Eye (tissue), 1 donor: Measurements from ENCODE around the gene ENDOD1.

Source experiments
- DNase-seq: peaks from one replicate; pipeline ENCODE4 v3.0.0-alpha.2; 2015

The ENDOD1 gene

GRCh38 chr11:95144313-95145235, 54.9 kb downstream of the ENDOD1 start:
- DNase-seq, result no peak

- DNase-seq, result no peak
These were observed 55.9 kb downstream of the ENDOD1 start for GRCh38 chr11:95145430-95146060.

GRCh38 chr11:95147364-95147905, 57.8 kb downstream of the ENDOD1 start:
- no peak for DNase-seq

- DNase-seq, result no peak
These were observed 58.8 kb downstream of the ENDOD1 start for GRCh38 chr11:95148406-95148805.

- DNase-seq, result no peak
These were observed 59.3 kb downstream of the ENDOD1 start for GRCh38 chr11:95148938-95149337.

GRCh38 chr11:95149651-95150364, 60.2 kb downstream of the ENDOD1 start:
- peak; percentile 83 for DNase-seq

GRCh38 chr11:95150956-95151684, 61.5 kb downstream of the ENDOD1 start:
- peak; percentile 97 for DNase-seq

- DNase-seq, result no peak
These were observed 63.5 kb downstream of the ENDOD1 start for GRCh38 chr11:95152876-95153856.

GRCh38 chr11:95153857-95154246, 64.2 kb downstream of the ENDOD1 start:
- no peak for DNase-seq

GRCh38 chr11:95154514-95154913, 64.9 kb downstream of the ENDOD1 start:
- peak; percentile 84 for DNase-seq

GRCh38 chr11:95155385-95155784, 65.7 kb downstream of the ENDOD1 start:
- DNase-seq, result no peak

GRCh38 chr11:95156133-95156721, 66.6 kb downstream of the ENDOD1 start:
- DNase-seq, result no peak

- no peak for DNase-seq
These were observed 67.4 kb downstream of the ENDOD1 start for GRCh38 chr11:95156916-95157541.

- DNase-seq, result no peak
These were observed 68.2 kb downstream of the ENDOD1 start for GRCh38 chr11:95157824-95158223.

- no peak for DNase-seq
These were observed 71.6 kb downstream of the ENDOD1 start for GRCh38 chr11:95161248-95161647.

GRCh38 chr11:95163106-95163505, 73.5 kb downstream of the ENDOD1 start:
- no peak for DNase-seq

GRCh38 chr11:95165638-95166037, 76.0 kb downstream of the ENDOD1 start:
- no peak for DNase-seq

GRCh38 chr11:95166781-95167180, 77.1 kb downstream of the ENDOD1 start:
- no peak for DNase-seq

- DNase-seq, result no peak
These were observed 80.6 kb downstream of the ENDOD1 start for GRCh38 chr11:95170294-95170693.

GRCh38 chr11:95175818-95176380, 86.3 kb downstream of the ENDOD1 start:
- DNase-seq, result no peak
